ENCODE data around the gene CDK5.

Gene CDK5

DNA sequence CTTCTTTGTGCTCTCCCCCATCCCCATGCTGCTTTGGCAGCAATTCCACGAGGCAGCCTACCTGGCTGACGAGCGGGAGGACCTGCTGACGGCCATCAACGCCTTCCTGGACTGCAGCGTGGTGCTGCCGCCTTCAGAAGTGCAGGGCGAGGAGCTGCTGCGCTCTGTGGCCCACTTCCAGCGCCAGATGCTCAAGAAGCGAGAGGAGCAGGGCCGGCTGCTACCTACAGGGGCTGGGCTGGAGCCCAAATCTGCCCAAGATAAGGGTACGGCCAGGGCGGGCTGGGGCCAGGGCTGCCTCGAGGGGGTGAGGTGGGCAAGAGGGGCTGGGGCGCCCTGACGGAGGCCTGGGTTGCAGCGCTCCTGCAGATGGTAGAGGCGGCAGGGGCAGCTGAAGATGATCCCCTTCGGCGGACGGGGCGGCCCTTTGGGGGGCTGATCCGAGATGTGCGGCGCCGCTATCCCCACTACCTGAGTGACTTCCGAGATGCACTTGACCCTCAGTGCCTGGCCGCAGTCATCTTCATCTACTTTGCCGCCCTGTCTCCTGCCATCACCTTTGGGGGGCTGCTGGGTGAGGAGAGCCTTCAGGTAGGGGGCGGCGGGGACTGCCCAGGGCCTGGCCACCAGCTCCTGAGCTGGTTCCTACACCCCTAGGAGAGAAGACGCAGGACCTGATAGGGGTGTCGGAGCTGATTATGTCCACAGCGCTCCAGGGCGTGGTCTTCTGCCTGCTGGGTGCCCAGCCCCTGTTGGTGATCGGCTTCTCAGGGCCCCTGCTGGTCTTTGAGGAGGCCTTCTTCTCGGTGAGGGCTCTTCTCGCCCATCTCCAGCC, 13.6 kb upstream of the CDK5 start:
- no peak for DNase-seq

DNA sequence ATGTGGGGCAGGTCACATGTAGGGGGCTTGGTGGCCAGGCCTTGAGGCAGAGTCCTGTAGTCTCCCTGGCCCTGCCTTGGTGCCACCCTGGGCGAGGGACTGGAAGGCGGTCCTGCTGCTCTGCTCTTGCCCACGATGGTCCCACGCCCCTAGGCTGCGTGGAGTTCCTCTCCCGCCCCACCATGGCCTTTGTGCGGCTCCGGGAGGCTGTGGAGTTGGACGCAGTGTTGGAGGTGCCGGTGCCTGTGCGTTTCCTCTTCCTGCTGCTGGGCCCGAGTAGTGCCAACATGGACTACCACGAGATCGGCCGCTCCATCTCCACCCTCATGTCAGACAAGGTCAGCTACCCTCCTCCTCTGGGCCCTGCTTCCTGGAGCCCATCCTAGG, 12.9 kb upstream of the CDK5 start:
- no peak for DNase-seq

DNA sequence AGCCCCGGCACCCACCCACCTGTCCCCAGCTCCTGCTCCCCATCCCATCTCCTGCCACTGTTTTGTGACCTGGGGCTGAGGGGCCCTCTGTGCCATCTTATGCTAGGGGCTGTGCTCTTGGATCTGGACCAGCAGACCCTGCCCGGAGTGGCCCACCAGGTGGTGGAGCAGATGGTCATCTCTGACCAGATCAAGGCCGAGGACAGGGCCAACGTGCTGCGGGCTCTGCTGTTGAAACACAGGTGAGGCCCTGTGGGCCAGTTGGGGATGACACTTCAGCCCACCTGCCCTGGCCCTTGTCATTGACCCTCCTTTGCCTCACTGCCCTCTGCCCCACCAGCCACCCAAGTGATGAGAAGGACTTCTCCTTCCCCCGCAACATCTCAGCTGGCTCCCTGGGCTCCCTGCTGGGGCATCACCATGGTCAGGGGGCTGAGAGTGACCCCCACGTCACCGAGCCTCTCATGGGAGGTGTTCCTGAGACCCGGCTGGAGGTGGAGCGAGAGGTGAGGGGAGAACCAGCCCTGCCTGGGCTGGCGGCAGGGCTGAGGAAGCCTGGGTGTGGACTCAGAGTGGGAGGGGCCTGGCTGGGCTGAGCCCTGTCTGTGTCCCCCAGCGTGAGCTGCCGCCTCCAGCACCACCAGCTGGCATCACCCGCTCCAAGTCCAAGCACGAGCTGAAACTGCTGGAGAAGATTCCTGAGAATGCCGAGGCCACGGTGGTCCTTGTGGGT, 12.3 kb upstream of the CDK5 start:
- no peak for DNase-seq

DNA sequence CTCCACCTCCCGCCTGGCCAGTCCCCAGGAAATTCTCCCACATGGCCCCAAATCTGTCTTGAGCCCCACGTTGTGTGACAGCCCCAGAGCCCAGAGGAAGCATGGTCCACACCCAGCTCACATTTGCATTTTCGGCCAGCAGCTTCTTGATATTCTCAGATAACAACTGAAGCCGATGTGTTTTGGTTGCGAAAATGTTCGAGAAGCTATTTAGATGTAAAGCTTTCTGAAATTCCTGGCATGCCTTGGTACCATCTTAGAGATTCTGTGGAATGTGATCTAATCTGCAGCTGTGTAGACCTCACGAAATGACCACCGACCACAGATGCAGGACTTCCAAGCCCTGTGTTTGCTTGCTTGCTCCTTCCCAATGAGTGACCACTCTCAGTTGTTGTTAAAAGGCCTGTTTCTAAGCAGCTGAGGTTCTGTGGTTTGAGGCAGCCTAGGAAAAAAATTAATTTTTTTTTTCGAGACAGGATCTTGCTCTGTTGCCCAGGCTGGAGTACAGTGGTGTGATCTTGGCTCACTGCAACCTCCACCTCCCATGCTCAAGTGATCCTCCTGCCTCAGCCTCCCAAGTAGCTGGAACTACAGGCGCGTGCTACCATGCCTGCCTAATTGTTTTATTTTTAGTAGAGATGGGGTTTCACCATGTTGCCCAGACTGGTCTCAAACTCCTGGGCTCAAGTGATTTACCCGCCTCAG, 10.5 kb upstream of the CDK5 start:
- no peak for DNase-seq

DNA sequence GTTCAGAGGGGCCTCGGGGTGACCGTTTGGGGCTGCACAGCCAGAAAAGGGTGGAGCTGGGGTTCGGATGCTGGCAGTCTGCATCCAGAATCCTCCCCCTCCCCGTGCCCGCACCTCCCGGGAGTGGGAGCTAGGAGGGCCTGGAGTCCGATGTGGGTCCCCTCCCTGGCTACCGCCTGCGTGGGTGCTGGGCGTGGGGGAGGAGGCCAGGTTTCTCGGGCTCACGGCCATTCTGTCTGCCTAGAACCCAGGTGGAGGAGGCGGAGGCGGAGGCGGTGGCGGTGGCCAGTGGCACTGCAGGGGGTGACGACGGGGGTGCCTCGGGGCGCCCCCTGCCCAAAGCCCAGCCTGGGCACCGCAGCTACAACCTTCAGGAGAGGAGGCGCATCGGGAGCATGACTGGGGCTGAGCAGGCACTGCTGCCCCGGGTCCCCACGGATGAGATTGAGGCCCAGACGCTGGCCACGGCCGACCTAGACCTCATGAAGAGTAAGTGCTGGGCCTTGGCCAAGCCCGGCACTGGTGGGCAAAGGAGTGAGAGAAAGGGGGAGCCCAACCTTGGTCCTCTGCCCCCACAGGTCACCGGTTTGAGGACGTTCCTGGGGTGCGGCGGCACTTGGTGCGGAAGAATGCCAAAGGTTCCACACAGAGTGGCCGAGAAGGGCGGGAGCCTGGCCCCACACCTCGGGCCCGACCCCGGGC, 8.7 kb upstream of the CDK5 start:
- DNase-seq = no peak

DNA sequence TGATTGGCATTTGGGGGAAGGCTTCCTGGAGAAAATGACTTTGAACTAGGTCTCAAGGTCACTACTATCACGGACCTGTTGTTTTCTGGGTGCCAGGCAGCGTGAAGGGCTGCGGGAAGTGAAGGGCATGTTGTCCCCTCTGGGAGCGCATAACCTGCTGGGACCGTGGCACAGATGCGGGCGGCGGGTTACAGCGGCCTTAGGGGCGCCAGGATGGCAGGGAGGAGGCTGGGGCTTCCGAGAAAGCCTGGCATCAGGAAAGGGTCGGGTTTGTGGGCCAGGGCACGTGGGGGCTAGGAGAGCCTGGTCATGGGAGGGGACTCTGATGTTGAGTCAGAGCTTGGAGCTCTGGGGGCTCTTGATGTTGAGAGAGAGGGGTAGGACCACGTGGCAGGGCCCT, 7.8 kb upstream of the CDK5 start:
- no peak for DNase-seq

DNA sequence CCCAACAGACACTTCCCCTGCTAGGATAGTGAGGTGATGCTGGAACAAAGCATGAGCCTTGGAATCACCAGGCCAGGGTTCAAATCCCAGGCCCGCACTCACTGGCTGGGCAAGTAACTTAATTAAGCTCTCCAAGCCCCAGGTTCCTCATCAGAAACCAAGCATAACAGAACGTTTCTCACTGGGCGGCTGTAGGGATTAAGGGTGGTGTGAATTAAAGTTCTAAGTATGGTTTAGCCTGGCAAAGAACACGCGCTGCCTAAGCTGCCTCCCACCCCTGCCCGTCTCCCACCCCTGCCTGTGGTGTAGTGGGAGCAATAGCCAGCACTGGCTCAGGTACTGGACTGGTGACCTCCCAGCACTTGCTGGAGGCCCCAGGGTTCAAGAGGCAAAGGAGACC, 7.3 kb upstream of the CDK5 start:
- no peak for DNase-seq

DNA sequence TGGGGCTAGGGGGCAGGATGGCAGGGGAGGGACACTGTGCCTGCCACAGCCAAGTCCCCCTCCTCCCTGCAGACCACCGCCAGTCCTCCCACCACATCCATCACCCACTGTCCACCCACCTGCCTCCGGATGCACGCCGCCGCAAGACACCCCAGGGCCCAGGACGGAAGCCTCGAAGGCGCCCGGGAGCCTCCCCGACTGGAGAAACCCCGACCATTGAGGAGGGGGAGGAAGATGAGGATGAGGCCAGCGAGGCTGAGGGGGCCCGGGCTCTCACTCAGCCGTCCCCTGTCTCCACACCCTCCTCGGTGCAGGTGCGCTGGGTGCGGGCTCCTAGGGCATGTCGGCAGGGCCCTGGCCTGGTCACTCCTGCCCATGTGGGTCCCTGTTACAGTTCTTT, 6.8 kb upstream of the CDK5 start:
- no peak for DNase-seq

DNA sequence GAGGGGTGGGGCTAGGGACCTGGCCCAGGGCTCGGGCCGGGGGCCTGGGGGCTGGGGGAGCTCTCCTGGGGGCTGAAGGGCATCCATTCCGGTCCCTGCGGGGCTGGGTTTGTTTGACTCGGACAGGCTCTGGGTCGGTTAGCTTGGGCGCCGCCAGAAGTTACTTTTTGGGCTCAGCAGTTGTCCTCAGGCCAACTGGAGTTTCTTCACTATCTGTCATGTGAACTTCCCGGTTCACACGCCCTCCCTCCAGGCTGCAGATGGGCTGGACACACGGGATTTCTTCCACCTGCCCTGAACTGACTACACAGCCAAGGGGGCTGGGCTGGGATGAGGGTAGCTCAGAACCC, 5.5 kb upstream of the CDK5 start:
- no peak for DNase-seq

DNA sequence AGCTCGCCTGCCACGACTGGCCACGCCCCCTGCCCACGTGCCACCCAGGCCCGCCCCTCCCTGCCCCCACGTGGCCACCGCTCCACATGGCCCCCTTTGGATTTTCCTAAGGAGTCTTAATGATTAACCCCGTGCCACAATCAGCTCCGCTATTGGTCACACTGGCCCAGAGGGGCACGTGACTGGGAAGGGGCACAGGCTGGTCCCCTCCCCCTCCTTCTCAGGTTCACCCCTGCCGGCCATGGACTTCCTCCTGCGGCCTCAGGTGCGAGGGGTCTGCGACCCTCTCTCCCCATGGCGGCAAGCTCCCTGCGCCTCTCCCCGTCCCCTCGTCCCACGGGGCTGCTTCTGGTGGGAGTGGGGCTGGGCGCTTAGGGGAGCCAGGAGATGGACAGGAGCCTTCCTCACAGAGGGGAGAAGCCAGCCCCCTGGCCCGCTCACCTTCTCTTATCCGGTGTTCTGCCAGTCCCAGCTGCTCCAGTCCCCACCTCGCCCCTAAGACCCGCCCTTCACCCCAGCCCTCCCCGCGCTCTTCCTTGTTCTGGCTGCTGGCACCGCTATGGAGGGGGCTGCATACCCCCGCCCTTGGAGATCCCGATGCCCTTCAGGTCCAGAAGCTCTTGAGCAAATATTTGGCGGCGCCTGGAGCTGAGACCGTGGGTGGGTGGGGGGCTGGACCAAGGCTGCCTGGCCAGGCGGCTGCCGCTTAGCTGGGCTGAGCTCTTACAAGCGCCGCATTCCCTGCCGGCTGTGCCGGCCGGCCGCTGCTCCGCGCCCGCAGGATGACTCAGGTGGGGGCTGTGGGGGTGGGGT, 4.9 kb upstream of the CDK5 start:
- no peak for DNase-seq

DNA sequence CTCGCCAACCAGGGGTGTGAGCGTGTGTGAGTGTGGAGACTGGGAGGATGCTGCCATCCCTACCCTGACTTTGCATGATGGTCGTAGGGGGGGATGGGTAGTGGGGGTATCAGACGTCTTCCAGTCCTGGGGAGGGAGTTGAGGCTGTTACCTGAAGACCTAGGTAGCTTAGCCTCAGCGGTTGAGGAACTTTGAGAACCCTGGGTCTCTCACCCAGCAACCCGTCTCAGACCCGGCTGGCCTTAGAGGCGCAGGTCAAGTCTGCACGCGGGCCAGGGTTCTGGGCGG, 4.4 kb upstream of the CDK5 start:
- no peak for DNase-seq

DNA sequence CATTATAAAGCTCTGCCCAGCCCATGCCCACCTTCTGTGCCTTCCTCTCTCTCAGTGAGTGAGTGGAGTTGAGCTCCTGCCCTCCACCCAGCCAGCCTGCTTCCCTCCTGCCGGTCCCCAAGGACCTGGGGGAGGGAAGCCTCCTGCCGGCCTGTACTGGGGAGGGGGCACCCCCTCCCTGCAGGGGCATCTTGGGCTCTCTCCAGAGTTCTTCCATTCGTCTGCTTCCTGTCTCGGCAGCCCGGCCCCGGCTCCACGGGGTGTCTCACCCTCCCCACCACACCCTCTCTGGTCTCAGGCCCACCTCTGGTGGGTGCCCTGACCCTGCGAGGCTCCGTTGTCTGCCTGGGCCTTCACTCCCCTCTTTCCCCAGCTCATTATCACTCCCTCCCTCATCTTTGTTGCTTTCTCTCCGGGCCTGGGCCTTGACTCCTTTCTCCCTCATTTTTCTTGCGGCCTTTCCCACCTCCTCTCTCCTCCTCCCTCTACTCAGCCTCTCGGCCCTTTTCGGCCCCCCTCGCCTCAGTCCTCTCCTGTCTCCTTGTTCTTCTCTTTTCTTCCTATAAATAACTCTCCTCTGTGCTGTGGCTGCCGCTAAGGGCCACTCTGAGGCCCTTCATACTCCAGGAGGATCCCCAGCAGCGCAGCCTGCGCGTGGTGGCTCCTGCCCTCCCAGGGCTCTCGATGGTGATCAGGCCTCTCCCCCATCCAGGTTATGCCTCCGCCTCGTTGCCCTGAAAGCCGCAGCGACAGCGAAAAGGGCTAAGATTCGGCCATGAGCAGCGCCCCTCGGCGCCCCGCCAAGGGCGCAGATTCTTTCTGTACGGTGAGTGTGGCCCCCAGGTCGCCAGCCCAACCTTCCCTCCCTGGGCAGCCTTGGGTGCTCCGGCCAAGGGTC, 3.8 kb upstream of the CDK5 start:
- no peak for DNase-seq

DNA sequence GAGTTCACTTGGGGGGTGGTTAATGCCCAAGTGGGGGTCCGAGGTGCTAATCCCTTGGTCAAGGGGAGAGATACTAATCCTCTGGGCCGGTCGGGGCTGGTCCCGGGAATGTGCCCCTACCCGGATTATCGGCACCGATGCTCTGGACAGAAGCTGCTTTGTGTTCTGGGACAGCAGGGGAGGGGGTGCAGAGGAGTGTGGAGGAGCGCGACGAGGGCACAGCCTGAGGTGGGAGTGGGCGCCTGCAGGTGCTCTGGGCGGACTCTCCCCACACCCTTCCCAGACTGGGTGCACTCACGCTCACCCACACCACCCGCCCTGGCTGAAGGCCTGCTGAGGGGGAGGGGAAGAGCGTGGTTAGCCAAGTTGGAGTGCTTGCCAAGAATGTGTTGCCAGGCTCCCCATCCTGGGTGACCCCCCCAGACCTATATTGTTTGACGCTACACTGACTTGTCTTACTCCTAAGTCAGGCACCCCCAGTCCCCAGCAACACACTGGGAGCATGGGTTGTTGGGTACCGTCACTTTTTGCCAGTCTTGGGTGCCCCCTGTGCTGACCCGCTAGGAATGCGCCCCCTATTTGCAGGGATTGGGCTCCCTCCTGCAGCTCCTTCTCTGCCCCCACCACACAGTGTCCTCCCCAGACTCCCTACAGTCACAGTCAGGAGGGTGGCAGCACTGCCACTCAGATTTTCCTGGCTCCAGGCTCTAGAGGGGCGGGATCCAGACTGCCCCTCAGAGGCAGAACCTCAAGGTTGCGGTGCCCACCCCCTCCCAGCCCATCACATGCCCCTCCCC, 2.9 kb upstream of the CDK5 start:
- DNase-seq = no peak

DNA sequence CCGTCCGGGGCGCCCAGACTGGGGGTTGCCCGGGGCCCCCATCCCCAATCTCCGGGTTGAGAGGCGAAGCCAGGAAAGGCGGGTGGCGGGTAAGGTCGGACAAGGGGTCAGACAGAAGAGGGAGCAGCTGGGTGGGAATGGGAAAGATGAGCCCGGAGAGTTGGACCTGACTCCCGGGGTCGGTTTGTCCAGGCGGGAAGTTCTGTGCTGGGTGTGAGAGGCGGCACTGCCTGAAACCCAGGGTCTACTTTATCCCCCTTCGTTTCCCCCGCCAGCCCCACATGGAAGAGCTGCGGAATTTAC, 2.4 kb upstream of the CDK5 start:
- DNase-seq = no peak

DNA sequence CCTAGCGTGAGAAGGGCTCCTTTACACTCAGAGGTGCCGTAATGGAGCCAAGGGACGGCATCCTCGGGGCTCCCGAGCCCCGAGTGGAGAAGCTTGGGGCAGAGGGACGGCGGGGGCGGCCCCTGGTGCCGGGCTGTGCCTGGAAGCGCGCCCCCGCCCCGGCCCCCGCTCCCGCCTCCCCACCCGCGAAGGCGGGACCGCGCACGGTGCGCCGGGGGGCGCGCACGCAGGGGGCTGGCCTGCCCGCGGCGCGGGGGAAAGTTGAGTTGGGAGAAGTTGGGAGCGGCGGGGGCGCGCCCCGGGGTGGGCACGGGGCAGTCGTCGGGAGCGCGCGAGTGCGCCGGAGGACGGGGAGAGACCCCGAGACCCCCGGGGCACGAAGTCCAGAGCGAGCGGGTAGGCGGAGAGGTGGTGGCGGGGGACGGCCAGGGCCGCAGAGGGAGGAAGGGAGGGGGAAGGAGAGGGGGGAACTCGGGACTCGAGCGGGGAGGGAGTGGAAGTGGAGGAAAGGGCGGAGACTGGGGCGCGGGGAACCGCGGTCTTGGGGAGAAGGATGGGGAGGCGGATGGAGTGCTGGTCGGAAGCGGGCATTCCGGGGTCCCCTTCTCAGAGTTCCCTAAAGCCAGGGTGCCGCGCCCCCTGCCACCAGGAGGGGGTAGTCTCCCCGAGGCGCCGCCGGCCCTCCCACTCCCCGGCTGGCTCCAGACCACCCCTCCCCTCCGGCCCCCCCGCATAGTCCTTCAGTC, 1.8 kb upstream of the CDK5 start, which contains the start of gene SLC4A2:
Gene SLC4A2, plus strand, starts transcription at position 223 of the 746 bp plus-strand sequence. CDS start 2,399 bp downstream, outside the sequence.
- DNase-seq = no peak

DNA sequence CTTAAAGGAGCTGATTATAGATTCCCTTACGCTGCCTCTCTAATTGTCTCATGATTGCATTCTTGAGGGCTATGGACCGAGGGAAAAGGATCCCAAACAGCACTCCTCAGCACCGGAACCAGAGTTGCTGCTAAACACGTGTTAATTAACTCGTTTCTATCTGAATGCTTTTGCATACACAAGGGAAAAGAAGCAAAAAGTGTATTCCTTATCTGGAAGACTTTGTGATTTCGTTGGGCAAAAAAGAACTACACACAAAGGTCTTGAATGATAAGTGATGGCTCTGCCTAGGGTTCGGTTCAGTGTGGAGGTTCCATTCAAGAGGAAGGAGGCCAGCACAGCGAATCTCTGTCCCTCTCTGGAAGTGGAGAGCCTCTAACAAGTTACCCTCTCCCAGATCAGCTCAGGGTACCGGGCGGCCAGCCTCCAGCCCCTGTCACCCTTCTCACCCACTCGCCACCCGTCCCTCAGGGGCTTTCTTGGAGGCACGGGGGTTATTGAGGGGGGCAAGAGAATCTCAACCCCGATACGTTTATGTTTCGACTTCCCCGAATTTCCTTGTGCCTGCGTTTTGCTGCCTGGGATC, 1.2 kb upstream of the CDK5 start:
- no peak for DNase-seq

DNA sequence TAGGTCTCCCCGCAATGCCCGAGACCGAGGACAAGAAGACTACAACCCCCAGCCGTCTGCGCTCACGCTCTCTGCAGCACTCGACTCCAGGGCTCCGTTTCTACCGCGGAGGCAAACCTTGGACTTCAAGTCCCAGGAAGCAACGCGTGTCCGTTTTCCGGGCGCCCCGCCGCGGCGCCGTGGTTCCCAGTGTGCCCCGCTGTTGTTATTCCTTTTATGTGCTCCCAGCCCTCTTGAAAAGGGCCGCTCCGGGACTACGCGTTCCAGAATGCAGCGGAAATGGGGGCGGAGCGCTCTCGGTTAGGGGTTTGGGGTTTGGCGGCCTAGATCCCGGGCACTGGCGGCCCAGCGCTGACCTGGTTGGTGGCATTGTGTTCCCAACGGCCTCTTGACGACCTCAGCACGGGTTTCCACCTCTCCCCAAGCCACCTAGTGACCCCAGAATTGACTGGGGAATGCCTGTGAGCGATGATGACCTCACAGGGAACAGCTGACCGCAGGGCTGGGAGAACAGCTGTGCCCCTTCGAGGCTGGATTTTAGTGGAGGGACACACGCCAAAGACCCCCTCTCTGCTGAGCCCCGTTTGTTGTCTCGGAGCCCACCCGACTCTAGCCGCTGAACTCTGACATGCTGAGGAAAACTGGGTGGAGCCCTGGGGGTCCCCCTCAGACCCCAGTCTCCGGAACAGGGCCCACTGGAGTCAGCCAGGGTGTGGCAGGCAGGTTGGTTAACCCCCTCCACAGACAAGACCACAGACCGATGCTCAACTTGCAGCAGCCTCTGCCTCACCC, 488 bp upstream of the CDK5 start:
- DNase-seq = peak; percentile 92

DNA sequence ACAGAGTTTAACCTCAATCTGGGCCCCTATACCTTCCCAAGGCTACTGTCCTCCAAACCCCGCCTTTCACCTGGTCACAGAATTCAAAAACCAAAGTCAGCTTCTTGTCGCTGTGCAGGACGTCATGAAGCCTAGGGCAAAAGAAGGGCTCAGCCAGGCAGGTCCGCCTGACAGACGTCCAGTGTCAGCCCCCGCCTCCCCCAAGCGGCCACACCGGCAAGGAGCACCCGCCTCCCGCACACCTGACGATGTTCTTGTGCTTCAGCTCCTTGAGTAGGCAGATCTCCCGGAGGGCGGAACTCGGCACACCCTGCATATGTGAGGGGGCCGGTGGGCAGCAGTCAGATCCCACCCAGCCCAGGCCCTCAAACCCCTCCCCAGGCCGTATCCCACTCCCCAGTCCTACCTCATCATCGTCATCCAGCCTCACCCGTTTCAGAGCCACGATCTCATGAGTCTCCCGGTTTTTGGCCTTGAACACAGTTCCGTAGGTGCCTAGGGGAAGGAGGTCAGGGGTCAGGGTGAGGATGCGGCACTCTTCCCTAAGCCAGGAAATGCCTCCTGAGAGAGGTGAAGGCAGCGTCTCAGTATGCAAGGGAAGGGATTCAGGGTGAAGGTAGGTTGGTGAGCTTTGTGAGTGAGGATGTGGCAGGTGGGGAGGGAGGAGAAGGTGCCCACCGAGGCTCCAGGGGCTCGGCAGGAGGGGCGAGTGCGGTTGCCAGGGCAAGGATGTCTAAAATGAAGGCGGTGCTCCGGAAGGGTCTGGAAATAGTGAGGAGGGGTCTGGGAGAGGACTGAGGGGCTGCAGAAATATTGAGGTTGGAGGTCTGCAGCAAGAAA, 811 bp downstream of the CDK5 start:
- DNase-seq = no peak
